ENCODE results near the gene DLX4.

Gene DLX4

DNA sequence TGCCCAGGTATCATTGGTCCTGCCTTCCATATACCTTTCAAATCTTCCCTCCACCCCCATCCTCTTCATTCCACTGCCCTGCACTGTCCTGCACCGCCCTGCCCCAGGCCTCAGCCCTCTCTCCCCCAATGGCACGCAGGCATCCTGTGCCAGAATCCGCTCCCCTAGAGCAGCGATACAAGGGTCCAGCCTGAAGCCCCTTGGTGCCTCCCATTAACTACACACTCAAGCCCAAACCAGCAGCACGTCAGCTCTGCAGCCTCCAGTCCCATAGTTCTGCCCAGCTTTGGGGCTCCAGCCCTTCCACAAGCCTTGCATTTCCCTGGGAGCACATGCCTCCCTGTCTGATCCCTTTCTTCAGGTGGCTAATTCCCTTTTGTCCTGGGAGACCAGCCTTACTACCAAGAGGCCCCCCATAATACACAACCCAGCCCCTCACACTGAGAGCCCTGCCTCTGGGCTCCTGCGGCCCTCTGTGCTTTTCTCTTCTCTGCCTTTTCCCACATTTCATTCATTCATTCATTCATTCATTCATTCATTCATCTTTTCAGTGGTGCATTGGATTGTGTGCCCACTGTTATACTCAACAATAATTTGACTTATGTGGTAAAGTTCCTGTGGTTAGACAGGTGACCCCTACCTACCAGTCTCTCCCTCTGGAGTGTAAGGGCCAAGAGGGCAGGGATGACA is 52.8 kb downstream of the DLX4 start:
- DNase-seq, result no peak

DNA sequence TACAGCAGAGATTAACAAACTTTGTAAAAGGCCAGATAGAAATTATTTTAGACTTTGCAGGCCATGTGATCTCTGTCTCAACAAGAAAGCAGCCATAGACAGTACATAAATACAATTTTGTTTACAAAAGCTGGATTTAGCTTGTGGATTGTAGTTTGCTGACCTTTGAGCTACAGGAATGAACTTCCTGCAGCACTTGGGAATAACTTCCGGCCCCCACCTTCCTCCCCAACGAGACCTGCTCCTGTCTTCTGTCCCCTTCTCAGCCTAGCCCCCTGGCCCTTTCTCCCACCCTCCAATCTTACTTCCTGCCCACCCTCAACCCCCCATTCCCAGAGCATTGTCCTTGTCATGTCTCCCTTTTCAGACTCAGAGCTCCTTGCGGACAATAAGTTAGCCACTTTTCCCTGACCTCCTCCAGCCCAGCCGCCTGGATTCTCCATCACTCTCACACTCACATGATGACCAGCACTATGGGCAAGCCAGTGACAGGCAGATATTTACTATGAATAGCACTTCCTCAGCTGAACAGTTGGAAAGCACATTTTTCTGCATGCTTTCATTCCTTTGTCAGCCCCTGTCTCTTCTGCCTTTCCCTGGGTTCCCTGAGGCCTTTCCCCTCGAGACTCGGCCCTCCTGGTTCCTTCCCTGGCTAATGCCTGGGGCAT is 53.6 kb downstream of the DLX4 start:
- no peak for DNase-seq

DNA sequence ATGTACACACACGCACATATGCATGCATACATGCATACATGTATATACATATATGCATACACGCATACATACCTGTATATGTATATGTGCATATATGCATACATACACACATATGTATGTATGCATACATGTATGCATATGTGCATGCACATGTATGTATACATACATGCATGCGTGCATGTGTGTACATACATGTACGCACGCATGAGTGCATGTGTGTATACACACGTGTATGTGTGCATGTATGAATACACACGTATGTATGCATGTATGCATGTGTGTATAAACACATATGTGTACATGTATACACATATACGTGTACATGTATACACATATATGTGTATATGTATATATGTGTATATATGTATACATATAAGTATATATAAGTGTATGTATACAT is 54.5 kb downstream of the DLX4 start:
- DNase-seq, result no peak
